NOMO-1 (cell line): ENCODE measurements around the gene RABAC1.
"Not testable (repeated sequence)": the region's sequence is repeated elsewhere in the genome, so short reads cannot be mapped to it uniquely, and the experiment has no call there.

ENCODE experiments used
- DNase-seq, 2 experiments: peaks; one replicate each; lab custom pipeline; 2025; ENCODE audit not compliant: unreplicated experiment in 2 of 2; lab: John Stamatoyannopoulos, UW

RABAC1 gene

DNA sequence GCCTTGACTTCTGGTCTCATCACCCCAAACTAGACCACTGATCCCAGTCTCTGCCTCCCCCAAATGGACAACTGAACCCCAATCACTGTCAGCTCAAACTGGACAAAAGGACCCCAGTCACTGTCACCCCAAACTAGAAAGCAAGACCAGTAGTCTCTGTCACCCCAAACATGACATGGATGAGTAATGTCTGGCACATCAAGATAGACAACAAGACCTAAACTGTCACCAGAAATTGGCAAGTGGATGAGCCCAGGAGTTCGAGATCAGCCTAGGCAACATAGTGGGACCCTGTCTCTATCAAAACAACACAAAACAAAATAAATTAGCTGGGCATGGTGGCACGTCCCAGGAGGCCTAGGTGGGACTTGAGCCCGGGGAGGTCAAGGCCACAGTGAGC, 12.0 kb downstream of the RABAC1 start:
- DNase-seq = no peak

DNA sequence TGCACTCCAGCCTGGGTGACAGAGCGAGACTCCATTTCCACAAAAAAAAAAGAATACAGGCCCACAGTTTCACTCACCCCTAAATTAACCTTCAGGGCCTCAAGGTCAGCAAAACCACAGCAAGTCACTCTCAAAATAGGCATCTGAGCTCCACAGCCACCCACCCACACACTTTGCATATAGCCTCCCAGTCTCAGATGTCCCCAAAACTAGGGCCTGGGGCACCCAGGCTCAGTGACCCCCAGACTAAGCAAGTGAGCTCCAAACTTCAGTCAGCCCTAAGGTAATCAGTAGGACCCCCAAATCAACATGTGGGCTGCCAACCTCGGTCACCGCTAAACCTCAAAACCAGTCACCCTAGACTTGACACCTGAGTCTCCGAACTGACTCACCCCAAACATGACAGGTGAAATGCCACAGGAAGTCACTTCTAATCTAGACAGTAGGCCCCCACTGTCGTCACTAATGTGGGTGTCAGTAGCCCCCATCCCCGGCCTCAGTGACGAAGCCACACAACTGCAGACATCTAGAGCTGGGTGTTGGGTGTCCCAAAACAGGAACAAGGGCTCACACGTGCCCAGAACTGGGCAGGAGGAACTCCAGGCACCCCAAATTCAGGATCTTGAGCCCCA, 13.9 kb downstream of the RABAC1 start:
- DNase-seq = no peak

DNA sequence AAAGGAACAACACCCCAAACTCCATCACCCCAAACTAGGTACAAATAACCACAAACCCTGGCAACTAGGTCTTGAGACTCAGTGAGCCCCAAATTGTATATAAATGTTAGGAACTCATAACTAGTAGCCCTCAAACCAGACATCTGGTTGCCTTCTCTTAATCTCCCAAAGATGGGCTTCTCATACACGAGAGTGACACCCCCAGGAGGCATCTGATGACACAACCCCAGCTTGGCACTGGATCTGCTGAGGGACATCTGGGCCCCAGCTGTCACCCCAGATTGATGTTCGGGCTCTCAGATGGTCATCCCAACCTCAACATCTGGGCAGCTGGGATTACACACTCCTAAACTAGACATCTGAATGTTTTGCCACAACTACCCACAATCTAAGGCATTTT, 14.8 kb downstream of the RABAC1 start:
- DNase-seq = no peak

DNA sequence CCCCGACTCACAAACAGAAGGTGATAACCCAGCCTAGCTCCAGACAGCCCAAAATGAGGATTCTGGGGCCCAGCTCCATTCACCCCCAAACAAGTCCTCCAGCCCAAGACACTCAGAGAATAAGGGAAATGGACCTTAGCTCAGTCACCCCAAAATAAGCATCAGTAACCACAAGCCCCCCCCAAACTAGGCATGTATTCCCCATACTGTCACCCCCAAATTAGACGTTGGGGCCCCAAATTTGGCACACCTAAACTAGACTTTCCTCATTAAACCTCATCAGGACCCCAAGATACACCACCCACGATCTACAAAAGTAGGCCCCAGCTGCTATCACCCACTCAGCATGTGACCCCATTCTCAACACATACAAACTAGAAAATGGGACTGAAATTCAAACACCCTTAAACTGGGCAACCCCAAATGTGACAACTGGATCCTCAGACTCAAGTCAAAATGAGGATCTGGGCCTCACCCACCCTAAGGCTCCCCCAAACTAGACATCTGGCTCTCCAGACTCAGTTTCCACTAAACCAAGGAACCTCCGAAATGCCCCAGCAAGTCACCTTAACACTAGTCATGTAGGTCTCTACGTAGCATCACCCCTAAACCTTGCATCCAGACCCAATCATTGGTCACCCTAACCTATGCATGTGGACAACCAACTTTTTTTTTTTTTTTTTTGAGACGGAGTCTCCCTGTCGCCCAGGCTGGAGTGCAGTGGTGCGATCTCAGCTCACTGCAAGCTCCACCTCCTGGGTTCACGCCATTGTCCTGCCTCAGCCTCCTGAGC, 17.5 kb downstream of the RABAC1 start:
- DNase-seq = no peak

DNA sequence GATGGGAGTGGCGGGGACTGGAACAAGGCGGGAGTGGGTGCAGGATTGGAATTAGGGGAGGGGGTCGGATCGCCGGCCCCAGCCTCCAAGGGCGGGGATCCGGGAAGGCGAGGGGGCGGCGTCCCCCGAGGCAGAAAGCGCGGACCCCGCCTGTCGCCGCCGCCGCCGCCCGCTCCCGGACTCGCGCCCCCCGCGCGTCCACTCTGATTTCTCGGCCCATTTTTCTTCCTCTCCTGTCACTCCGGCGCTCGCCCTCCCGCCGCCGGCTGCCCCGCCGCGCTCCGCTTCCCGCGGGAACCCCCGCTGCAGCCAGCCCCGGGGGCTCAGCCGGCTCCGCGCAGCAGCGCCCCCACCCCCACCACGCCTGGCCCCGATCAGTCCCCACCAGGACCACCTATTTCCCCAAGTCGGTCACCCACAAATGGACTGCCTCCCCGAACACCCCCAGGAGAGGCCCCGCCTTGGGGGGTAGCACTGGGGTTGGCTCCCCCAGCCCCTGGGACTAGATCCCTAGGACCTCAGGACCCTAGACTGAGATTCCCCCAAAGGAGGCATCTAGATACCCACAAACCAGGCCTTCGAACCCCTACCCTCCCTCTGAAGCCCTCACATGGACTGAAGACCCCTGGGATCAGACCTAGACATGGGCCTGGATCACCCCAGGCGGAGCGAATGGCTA, 18.3 kb downstream of the RABAC1 start:
- DNase-seq = no peak

DNA sequence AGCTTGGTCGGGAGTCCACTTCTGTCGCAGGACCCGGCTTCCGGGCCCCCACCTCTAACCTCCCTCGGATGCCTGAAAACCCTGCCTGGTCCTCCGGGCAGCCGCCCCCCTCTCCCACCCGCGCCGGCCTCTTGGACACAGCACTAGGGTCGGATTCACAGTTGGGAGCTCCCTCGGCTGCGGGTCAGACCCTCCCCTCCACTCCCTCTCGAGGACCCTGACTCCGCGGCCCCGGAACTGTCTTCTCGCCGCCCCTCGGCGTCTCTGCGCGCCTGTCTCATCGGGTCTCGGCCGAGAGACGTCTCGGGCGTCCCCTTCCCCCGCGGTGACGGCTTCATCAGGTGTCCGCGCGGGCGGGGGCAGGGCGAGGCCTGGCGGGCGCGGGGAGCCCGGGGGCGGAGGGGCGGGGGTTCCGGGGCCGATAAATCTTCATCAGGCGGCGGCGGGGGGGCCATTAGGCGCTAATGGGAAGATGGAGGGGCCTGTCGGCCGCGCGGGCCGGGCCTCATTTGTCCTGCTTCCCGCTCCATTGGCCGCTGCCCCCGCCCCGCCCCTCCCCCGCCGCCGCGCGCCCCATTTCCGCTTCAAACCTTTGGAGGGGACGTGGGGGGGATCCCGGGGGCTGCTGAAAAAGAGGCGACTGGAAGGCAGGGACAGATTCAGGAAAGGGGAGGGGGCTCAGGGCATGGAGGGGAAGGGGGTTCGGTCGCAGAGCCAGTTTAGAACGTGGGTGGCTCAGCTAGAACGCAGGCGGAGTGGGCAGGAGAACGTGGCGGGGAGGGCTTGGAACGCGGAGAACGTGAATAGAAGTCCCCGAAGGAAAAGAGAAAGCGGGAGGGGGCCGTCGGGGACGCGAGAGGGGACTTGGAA, 19.0 kb downstream of the RABAC1 start:
- peak in 1 of 2 experiments; percentile 46 for DNase-seq

DNA sequence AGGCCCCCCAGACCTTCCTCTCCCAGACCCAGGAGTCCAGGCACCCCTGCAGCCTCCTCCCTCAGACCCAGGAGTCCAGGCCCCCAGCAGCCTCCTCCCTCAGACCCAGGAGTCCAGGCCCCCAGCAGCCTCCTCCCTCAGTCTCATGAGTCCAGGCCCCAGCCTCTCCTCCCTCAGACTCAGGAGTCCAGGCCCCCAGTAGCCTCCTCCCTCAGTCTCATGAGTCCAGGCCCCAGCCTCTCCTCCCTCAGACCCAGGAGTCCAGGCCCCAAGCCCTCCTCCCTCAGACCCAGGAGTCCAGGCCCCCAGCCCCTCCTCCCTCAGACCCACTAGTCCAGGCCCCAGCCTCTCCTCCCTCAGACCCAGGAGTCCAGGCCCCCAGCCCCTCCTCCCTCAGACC, 19.9 kb downstream of the RABAC1 start:
- DNase-seq = not testable (repeated sequence)

DNA sequence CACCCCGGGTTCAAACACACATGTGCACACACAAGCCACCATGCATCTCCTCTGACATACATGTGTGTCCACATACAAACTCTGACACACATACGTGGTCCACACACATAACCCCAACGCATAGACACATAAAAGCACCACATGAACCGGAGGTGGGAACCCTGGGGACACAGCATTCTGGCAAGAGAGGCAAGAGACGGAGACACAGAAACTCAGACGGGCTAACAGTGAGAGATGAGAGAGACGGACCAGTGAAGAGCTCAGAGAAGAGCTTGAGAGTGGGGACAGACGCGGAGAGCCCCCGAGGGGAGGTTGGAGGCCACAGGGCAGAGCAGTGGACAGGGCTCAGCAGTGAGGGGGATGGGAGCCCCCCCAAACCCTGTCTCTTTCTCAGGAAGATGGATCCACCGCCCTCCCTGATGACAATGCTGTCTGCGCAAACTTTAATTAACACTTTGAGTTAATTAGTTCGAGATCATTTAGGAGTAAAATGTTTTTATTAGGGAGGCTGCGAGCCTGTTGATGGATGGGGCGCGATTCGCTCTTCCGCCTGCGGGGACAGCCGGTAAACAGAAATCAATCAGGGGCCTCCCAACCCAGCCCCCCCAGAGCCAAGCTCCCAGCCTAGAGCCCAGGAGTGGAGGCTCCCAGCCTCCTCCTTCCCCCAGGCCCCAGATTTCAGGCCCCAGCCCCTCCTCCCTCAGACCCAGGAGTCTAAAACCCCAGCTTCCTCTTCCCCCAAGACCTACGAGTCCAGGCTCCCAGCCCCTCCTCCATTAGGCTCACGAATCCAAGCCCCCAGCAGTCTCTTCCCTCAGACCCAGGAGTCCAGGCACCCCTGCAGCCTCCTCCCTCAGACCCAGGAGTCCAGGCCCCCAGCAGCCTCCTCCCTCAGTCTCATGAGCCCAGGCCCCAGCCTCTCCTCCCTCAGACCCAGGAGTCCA, 21.3 kb downstream of the RABAC1 start:
- peak; percentile 15 to 35 for DNase-seq

DNA sequence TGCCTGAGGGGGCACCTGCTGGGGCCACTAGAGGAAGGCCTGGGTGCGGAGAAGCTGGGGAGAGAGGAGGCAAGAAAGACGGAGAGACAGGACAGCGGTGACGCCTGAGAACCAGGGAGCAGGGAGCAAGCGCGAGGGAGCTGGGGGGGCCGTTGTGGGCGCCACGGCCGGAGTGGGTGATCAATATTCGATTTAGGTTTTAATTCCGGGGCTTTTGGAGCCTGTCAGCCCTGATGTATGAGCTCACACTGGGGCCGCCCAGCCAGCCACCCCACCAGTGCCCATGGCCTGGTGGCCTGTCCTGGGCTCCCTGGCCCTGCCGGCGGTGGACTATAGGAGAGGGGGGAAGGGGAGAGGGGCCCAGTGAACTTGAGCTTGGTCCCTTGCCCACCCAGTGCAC, 22.2 kb downstream of the RABAC1 start:
- DNase-seq = no peak

DNA sequence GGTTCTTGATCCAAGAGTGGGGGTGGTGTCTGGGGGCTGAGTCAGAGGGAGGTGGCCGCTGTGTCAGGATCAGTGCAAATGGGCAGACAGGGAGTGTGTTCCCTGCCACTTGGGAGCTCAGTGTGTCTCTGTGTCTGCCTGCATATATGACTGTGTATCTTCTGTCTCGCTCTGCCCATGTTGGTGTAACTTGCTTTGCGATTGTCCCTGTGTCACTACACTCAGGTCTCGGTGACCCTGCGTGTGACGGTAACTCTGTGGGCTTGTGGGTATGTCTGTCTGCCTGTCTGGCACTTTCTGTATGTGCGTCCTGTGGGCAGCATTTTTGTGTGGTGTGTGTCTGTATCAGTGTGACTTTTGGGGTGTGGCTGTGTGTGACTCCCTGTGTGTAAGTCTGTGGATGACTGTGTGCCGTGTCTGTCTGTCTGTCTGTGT, 22.7 kb downstream of the RABAC1 start:
- no peak for DNase-seq

DNA sequence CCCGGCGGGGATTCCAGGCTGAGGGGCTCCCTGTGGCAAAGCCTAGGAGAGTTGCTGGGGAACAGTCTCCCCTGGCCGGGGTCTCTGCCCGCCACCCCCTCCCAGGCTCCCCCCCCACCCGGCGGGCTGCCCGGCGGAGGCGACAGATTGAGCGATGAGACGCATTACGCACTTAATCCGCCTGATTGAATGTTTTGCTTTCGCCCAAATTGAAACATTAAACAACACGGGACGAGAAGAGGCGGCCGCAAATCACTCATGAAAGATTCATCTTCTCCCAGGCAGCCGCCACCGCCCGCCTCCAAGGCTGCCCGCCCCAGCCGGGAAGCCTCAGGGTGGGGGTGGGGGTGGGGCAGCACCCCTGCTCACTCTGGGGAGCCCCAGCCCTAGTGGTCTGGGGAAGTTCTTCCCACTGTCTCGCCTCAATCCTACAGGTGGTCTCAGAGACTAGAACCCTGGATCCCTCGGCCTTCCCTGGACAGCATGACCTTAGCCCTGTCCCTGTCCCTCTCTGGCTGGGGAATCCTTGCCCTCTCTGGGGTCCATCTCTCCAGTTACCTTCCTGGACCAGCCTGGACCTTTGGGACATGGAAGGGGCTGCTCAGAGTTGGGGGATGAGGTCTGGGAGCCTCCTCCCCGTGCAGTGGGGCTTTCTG, 23.2 kb downstream of the RABAC1 start:
- no peak for DNase-seq

DNA sequence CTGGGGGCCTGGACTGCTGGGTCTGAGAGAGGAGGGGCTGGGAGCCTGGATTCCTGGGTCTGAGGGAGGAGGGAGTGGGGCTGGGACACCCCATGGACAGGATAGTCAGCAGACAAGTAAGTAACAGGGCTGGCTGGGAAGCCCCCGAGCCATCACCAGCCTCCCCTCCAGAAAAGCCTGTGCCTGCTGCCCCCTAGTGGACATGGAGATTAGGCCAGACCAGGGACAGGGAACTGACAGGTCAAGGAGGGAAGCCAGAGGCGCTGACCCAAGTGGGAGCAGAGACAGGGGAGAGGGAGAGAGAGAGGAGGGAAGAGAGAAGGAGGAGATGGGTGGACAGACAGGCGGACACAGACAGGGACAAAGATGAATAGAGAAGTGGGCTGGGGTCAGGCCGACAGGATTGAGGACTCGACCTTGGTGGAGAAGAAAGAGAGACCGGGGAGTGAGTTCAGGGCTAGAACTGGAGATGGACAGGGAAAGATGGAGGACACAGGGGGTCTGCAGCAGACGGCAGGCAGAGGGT, 24.2 kb downstream of the RABAC1 start:
- DNase-seq = peak; percentile 47 to 68

DNA sequence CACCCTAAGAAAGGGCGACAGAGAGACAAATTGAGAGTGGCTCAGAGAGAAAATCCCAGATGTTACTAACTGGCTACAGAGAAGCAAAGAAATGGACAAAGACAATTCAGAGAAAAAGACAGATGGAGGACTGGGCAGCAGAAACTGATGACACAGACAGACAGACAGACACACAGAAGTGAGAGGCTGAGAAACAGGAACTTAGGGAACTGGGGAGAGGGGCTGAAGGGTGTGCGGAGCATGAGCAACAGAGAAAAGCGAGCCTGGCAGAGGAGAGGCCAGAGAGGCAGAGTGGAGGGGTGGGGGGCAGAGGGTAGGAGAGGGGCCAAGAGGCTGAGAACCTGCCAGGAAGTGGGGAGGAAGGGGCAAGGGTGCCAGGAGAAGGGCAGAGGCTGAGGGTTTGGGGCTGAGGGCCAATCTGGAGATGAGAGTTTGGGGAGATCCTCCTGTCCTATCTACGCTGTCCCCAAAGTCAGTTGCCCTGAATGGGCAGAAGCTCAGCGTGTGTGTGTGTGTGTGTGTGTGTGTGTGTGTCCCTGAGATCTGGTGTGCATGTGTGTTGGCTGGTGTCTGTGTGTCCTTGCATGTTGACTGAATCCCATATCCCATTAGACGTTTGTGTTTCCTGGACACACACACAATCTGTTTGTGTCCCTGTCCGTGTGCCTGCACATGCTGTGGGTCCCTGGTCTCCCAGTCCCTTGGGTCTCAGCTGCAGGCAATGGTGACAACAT, 25.3 kb downstream of the RABAC1 start:
- peak; percentile 47 to 51 for DNase-seq

DNA sequence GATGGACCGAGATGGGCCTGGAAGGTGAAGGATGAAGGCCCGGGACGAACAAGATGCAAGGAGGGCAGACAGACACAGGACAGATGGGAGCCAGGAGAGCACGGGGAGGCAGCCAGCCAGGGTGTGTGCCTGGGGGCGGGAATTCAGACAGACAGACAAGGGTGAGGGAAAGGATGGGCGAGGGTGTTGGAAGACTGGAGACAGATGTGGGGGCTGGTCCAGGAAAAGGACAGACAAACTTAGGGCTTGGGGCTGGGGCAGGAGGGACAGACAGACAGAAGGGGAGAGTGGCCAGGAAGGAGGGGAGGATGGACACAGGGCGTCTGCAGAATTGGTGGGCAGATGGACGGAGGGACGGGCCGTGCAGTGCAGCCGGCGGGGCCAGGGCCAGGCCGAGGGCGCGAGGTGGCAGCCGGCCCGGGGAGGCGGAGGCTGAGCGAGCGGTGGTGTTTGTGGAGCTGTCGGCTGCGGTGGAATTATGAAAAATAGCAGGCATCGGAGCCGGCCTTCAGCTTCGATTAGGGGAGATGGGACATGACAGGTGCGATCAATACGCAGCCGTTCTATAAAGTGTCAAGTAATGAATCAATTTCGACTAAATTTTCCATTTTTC, 26.3 kb downstream of the RABAC1 start:
- DNase-seq = no peak

DNA sequence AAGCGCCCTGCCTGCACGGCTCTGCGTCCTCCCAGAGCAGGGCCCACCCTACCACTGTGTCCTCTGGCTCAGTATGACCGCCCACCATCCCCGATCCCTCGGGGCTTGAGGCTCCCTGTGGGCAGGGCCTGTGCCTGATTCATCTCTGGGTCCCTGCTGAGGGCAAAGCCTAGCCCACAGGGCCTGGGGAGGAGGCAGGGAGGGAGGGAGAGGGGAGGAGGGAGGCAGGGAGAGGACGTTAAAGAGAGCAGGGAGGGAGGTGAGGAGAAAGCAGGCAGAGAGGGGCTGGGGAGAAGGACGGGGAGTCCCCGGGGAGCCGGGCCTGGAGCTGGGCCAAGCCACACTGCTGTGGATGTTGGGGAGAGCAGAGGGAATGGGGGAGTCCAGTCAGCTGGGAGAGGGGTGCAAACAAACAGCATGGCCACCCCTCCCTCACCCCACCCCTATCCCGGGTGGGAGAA, 26.8 kb downstream of the RABAC1 start:
- no peak for DNase-seq

DNA sequence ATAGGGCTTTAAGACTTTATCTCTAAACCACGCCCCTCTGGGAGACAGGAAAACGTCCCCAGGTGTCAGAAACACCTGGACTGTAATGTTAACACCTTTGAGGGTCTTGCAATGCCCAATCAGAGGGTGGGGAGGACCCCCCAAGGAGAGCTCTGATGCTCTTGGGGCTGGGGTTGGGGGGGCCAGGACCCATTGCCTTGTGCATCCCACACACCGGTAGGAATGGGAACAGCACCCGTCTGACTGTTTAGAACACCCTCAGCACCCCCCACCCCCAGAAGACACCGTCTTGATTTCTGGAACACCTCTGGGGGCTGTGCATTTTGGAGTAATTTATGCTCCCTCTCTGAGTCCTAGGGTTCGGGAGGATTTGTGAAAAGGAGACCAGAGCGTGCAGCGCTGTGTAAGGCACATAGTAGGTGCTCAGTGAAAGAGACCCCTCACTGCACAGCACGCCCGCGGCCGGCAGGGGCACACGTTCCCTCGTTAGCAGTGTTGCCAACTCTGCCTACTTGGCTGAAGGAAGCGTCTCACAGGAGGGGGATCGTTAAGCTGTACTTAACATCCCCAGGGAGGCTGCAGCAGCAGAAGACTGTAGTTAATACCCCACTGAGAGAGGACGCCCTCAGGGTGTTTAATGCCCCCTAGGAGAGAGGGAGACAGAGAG, 28.1 kb downstream of the RABAC1 start:
- no peak for DNase-seq

DNA sequence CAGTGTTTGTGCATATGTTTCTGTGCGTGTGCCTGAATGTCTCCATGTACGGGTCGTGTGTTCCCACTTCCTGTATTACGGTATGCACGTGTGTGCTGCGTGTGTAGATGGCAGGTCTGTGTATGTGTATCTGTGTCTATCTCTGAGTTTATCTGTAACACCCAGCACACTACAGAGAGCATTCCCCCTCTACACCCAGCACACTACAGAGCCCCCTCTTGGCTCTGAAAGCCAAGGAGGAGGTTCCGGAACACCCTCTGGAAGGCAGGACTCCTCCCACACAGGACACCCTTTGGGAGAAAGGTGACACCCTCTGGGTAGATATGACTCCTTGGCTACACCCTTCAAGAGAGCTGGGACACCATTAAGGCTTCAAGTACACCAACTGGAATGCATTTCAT, 28.8 kb downstream of the RABAC1 start:
- DNase-seq = no peak
